Fibroblast of the aortic adventitia (primary cell): Measurements from ENCODE around the gene ADGRE2. TPM values are rescaled to one million over a fixed set of nuclear protein-coding genes. Genes with fewer than 3 reads are reported as not detected.
"Not testable (repeated sequence)": the region's sequence is repeated elsewhere in the genome, so short reads cannot be mapped to it uniquely, and the experiment has no call there.

Source experiments
- DNase-seq: peaks from one replicate; pipeline ENCODE4 v3.0.0-alpha.2; 2010; ENCODE audit warnings: low read depth
- H3K4me3 ChIP-seq: 2 replicates; pipeline ENCODE4 v1.5.1; 2011; ENCODE audit warnings: low read depth, mild to moderate bottlenecking, control low read depth, low read length, moderate library complexity
- total RNA-seq: library from RNA; depleted of rRNA; stranded (reverse); fragments of >200 nt; gene quantifications from 2 replicates; pipeline ENCODE4 v1.2.3, GENCODE V29; 2012; ENCODE audit warnings: low replicate concordance
- TF ChIP-seq, protein P1 (sequence below): IDR thresholded peaks from 2 replicates; pipeline ENCODE4 v1.5.1; 2011; ENCODE audit warnings: mild to moderate bottlenecking, low read length, control low read depth, inconsistent platforms; ENCODE audit not compliant: insufficient read depth

The ADGRE2 gene
- total RNA-seq, 1 donor: 0.09 TPM

- H3K4me3 ChIP-seq: no peak overlapping the region
- TF ChIP-seq, protein P1, sequence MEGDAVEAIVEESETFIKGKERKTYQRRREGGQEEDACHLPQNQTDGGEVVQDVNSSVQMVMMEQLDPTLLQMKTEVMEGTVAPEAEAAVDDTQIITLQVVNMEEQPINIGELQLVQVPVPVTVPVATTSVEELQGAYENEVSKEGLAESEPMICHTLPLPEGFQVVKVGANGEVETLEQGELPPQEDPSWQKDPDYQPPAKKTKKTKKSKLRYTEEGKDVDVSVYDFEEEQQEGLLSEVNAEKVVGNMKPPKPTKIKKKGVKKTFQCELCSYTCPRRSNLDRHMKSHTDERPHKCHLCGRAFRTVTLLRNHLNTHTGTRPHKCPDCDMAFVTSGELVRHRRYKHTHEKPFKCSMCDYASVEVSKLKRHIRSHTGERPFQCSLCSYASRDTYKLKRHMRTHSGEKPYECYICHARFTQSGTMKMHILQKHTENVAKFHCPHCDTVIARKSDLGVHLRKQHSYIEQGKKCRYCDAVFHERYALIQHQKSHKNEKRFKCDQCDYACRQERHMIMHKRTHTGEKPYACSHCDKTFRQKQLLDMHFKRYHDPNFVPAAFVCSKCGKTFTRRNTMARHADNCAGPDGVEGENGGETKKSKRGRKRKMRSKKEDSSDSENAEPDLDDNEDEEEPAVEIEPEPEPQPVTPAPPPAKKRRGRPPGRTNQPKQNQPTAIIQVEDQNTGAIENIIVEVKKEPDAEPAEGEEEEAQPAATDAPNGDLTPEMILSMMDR: no peak
- no peak for DNase-seq
Observed at GRCh38 chr19:14767466-14767971, 10.8 kb downstream of the ADGRE2 start.

DNA sequence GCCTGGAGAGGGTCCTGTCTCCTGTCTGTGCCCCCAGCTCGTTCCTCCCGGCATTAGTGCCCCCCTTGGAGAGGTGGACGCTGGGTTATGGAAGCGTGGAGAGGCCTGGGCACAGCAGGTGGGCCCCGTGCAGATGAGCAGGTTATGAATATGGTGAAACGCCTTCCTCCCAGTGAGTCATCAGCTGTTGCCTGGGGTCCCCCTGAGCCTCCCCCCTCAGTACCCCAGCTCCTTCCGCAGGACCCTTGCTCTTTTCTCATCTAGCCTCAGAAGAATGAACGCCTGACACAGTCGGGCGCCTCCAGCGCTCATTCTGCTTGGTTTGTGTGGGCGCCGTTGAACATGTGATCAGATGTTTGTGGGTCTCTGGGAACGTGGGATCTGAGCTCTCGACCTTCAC is 12.5 kb downstream of the ADGRE2 start:
- not testable (repeated sequence) for DNase-seq, H3K4me3 ChIP-seq

DNA sequence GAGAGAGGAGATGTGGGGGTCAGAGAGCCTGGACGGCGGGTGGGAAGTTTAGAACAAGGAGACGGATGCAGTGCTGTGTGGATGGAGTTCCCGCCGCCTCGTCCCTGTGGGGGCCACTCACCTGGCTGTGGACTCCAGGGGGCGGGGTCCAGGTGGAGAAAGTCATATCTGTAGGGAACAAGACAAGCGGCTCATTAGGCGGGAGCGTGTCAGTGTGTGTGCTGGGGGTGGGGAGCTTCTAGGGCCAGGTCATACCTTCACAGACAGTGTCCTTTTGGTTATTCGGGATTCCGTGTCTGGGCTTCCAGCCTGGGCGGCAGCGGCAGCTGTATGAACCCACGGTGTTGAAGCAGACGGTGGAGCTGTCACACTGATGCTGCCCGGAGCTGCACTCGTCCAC is 13.0 kb downstream of the ADGRE2 start:
- H3K4me3 ChIP-seq, DNase-seq: not testable (repeated sequence)

DNA sequence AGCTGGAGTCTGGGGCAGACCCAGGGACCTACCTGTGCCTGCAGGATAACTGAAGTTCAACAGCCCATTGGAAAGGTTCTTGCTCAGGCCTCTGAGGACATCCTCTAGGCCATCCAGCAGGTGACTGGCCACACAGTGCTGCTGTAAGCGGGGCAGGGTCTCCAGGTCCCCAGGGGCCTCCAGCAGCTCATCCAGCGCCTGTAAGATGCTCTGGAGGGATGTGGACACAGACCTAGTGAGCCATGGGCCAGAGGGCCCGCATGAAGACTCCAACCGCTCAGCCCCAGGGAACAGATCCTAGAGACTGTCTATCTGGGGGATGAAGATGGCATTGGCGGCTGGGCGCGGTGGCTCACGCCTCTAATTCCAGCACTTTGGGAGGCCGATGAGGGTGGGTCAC is 14.0 kb downstream of the ADGRE2 start:
- TF ChIP-seq, protein P1: no peak

GRCh38 chr19:14763497-14764145 is 14.7 kb downstream of the ADGRE2 start:
- H3K4me3 ChIP-seq: no peak overlapping the region
- TF ChIP-seq, protein P1: no peak
- no peak for DNase-seq

More for the DNA sequence above, 14.0 kb downstream of the ADGRE2 start:
- no peak overlapping the region for H3K4me3 ChIP-seq
- no peak for DNase-seq

DNA sequence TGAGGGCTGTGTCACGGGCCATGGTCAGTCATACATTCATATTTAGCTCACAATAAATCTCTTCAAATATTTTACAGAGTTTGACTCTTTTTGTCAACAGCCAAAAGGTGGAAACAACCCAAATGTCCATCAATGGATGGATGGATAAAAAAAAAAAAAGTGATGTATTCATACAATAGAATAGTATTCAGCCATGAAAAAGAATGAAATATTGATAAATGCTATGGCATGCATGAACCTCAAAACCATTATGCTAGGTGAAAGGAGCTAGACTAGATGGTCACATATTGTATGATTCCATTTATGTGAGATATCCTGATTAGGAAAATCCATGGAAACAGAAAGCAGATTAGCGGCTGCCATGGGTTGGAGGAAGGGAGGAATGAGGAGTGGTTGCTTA is 16.2 kb downstream of the ADGRE2 start:
- no peak overlapping the region for H3K4me3 ChIP-seq
- TF ChIP-seq, protein P1: no peak
- DNase-seq: no peak

GRCh38 chr19:14761607-14762006 is 16.8 kb downstream of the ADGRE2 start:
- no peak for DNase-seq
- no peak overlapping the region for H3K4me3 ChIP-seq
- TF ChIP-seq, protein P1: no peak

DNA sequence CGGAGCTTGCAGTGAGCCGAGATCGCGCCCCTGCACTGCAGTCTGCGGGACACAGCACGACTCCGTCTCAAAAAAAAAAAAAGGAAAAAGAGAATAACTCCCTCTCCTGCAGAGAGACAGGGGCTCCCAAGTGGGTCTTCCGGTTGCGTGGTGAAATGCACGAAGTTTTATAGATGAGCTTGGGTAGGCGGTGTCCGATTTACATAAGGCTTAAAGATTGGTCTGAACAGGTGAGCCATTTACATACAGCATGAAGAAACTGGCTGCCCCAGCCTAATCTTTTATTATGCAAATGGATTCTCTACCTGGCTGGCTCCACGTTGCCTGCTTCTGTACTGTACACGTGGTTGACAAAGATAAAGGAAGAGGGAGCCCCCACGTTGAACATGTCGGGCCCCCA is 19.5 kb downstream of the ADGRE2 start:
- TF ChIP-seq, protein P1: no peak
- no peak overlapping the region for H3K4me3 ChIP-seq
- no peak for DNase-seq
